Osteoblast (primary cell): Measurements from ENCODE around the gene PRKN. TPM values are rescaled to one million over a fixed set of nuclear protein-coding genes. Genes with fewer than 3 reads are reported as not detected.

Experiments
- DNase-seq: peaks from one replicate; pipeline ENCODE4 v3.0.0; 2011; ENCODE audit warnings: low spot score, mixed read lengths; ENCODE audit not compliant: insufficient read length; ENCODE audit errors: missing footprints
- H2AFZ ChIP-seq: 2 replicates; pipeline ENCODE4 v1.6.0; 2011; ENCODE audit warnings: mild to moderate bottlenecking, low read length
- H3K27ac ChIP-seq: 2 replicates; pipeline ENCODE4 v1.5.1; 2011; ENCODE audit warnings: mild to moderate bottlenecking, low read depth, low read length, moderate library complexity
- H3K27me3 ChIP-seq: 2 replicates; pipeline ENCODE4 v1.6.0; 2012; ENCODE audit warnings: mild to moderate bottlenecking, control low read depth, inconsistent platforms, low read length, moderate library complexity; ENCODE audit not compliant: insufficient read depth
- H3K36me3 ChIP-seq: 2 replicates; pipeline ENCODE4 v1.5.1; 2011; ENCODE audit warnings: mild to moderate bottlenecking, low read length, control low read depth, moderate library complexity; ENCODE audit not compliant: insufficient read depth
- H3K4me1 ChIP-seq: 2 replicates; pipeline ENCODE4 v1.5.1; 2011; ENCODE audit warnings: mild to moderate bottlenecking, low read length, control low read depth, moderate library complexity; ENCODE audit not compliant: insufficient read depth
- H3K4me2 ChIP-seq: 2 replicates; pipeline ENCODE4 v1.6.0; 2011; ENCODE audit warnings: mild to moderate bottlenecking, low read length; ENCODE audit not compliant: insufficient read depth
- H3K4me3 ChIP-seq: fragments of 200-600 bp; sonication (generic); 3 replicates; pipeline ENCODE4 v1.5.1; 2012; ENCODE audit warnings: mild to moderate bottlenecking, low read length, inconsistent platforms; ENCODE audit not compliant: insufficient read depth
- H3K79me2 ChIP-seq: 2 replicates; pipeline ENCODE4 v1.6.0; 2012; ENCODE audit warnings: mild to moderate bottlenecking, low read length, control low read depth, inconsistent platforms; ENCODE audit not compliant: insufficient read depth
- H3K9me3 ChIP-seq: 2 replicates; pipeline ENCODE4 v1.5.1; 2011; ENCODE audit warnings: low read depth, low read length, control low read depth
- H4K20me1 ChIP-seq: 2 replicates; pipeline ENCODE4 v1.6.0; 2012; ENCODE audit warnings: mild to moderate bottlenecking, low read length, control low read depth; ENCODE audit not compliant: insufficient read depth
- total RNA-seq: library from RNA; depleted of rRNA; stranded (reverse); fragments of >200 nt; gene quantifications from 2 replicates; pipeline ENCODE4 v1.2.3, GENCODE V29; 2012
- TF ChIP-seq, protein P1 (sequence below): IDR thresholded peaks from 2 replicates; pipeline ENCODE4 v1.5.1; 2011; ENCODE audit warnings: mild to moderate bottlenecking, low read depth, low read length, moderate library complexity; ENCODE audit errors: extremely low read depth

Gene PRKN
- total RNA-seq, 1 donor: 2.9 TPM

DNA sequence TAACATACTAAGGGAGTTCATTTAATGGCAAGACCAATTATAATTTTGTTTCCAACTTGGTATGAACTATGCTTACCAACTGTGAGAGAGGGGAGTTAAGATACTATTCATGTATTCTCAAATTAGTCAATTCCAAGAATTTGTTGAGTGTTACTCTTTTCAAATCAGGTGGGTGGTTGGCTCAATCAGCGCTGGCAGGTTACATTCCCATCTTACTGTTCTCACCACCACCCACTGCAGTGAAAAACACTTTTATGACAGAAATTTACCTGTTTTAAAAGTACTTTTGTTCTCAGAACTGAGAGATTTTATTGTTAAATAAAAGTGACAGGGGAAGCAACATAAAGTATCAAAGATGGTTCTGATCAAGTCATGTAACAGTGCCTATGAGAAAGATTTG is 642.0 kb downstream of the PRKN start:
- H3K27me3 ChIP-seq: no peaks in the 10 kb centered on the region
- no peaks in the 10 kb centered on the region for H3K79me2 ChIP-seq
- no peaks in the 10 kb centered on the region for H3K36me3 ChIP-seq
- TF ChIP-seq, protein P1, sequence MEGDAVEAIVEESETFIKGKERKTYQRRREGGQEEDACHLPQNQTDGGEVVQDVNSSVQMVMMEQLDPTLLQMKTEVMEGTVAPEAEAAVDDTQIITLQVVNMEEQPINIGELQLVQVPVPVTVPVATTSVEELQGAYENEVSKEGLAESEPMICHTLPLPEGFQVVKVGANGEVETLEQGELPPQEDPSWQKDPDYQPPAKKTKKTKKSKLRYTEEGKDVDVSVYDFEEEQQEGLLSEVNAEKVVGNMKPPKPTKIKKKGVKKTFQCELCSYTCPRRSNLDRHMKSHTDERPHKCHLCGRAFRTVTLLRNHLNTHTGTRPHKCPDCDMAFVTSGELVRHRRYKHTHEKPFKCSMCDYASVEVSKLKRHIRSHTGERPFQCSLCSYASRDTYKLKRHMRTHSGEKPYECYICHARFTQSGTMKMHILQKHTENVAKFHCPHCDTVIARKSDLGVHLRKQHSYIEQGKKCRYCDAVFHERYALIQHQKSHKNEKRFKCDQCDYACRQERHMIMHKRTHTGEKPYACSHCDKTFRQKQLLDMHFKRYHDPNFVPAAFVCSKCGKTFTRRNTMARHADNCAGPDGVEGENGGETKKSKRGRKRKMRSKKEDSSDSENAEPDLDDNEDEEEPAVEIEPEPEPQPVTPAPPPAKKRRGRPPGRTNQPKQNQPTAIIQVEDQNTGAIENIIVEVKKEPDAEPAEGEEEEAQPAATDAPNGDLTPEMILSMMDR: no peak
- H3K27ac ChIP-seq: no peak overlapping the region
- no peak for DNase-seq
- no peak overlapping the region for H3K4me2 ChIP-seq
- no peak overlapping the region for H3K4me3 ChIP-seq
- H3K9me3 ChIP-seq: no peaks in the 10 kb centered on the region
- H3K4me1 ChIP-seq: no peaks in the 10 kb centered on the region
- no peak overlapping the region for H2AFZ ChIP-seq
- no peaks in the 10 kb centered on the region for H4K20me1 ChIP-seq

DNA sequence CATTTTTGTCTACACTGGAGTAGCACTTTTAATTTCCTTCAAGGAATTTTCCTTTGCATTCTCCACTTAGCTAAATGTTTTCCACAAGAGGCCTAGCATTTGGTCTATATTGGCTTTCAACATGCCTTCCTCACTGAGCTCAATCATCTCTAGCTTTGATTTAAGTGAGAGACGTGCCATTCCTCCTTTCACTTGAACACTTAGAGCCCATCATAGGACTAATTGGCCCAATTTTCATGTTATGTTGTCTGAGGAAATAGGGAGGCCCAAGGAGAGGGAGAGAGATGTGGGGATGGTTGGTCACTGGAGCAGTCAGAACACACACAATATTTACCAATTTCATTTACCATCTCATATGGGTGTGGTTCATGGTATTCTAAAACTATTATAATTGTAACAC is 645.0 kb downstream of the PRKN start:
- no peaks in the 10 kb centered on the region for H3K36me3 ChIP-seq
- no peak overlapping the region for H3K27ac ChIP-seq
- H3K9me3 ChIP-seq: peaks cover 2% of the 10 kb centered on the region
- no peak overlapping the region for H3K4me3 ChIP-seq
- no peak overlapping the region for H2AFZ ChIP-seq
- TF ChIP-seq, protein P1: no peak
- no peaks in the 10 kb centered on the region for H3K27me3 ChIP-seq
- DNase-seq: no peak
- H4K20me1 ChIP-seq: no peaks in the 10 kb centered on the region
- H3K4me1 ChIP-seq: no peaks in the 10 kb centered on the region
- H3K4me2 ChIP-seq: no peak overlapping the region
- no peaks in the 10 kb centered on the region for H3K79me2 ChIP-seq

DNA sequence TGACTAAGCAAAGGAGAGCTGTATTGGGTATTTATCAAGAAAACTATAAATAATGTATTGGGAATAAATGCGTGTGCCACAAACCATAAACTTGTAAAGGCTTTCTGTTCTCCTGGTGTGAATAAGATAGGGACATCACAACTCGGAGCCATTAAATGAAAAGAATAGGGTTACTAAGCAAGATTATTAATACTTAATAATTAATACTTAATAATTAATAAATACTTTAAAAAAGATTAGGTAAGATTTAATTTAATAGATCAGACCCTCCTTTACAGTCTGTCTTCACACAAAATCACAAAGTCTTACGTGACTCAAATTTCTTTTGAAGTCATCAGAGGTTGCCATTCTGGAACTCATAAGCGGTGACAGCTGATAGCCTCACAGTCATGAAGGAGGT is 648.9 kb downstream of the PRKN start:
- H2AFZ ChIP-seq: no peak overlapping the region
- no peaks in the 10 kb centered on the region for H3K27me3 ChIP-seq
- no peak overlapping the region for H3K4me2 ChIP-seq
- H3K79me2 ChIP-seq: no peaks in the 10 kb centered on the region
- DNase-seq: no peak
- no peak overlapping the region for H3K4me3 ChIP-seq
- H3K27ac ChIP-seq: no peak overlapping the region
- TF ChIP-seq, protein P1: no peak
- no peaks in the 10 kb centered on the region for H3K4me1 ChIP-seq
- H3K9me3 ChIP-seq: peaks cover 2% of the 10 kb centered on the region
- no peaks in the 10 kb centered on the region for H4K20me1 ChIP-seq
- no peaks in the 10 kb centered on the region for H3K36me3 ChIP-seq

DNA sequence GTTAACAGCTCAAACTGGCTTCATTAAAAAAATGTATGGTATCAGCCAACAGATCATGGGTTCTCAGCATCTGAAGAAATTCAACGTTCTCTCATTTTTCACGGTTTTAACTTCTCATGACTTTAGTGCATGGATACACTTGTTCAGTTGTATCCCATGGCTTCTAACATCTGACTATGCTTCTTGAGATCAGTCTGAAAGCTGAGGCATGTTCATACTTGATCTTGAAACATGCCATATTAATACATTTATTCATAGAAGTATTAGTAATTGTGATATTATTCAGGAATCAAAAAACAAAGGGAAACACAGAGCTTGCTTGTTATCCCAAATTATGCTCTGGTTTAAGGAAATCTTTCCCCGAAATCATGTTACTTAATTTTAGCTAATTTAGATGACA is 649.4 kb downstream of the PRKN start:
- Histone ChIP-seq H3K4me3 (no peak overlapping the region), H3K9me3 (peaks cover 2% of the 10 kb centered on the region), H3K27me3 (no peaks in the 10 kb centered on the region), H3K27ac (no peak overlapping the region), H3K4me1 (no peaks in the 10 kb centered on the region), H4K20me1 (no peaks in the 10 kb centered on the region), H2AFZ (no peak overlapping the region), H3K36me3 (no peaks in the 10 kb centered on the region), H3K79me2 (no peaks in the 10 kb centered on the region), H3K4me2 (no peak overlapping the region)
- TF ChIP-seq, protein P1: no peak
- no peak for DNase-seq
